GM12865 (cell line): ENCODE measurements around the gene M1AP.

ENCODE experiments used
- DNase-seq: peaks from one replicate; pipeline ENCODE4 v3.0.0; 2010; ENCODE audit warnings: low read depth
- H3K4me3 ChIP-seq: 2 replicates; pipeline ENCODE4 v1.5.1; 2011; ENCODE audit warnings: mild to moderate bottlenecking, low read depth, low read length, control low read depth
- TF ChIP-seq, protein P1 (sequence below): IDR thresholded peaks from 2 replicates; pipeline ENCODE4 v1.5.1; 2011; ENCODE audit warnings: low read length, control low read depth, low read depth, inconsistent platforms; ENCODE audit not compliant: insufficient read depth; ENCODE audit errors: missing control alignments

Gene M1AP

DNA sequence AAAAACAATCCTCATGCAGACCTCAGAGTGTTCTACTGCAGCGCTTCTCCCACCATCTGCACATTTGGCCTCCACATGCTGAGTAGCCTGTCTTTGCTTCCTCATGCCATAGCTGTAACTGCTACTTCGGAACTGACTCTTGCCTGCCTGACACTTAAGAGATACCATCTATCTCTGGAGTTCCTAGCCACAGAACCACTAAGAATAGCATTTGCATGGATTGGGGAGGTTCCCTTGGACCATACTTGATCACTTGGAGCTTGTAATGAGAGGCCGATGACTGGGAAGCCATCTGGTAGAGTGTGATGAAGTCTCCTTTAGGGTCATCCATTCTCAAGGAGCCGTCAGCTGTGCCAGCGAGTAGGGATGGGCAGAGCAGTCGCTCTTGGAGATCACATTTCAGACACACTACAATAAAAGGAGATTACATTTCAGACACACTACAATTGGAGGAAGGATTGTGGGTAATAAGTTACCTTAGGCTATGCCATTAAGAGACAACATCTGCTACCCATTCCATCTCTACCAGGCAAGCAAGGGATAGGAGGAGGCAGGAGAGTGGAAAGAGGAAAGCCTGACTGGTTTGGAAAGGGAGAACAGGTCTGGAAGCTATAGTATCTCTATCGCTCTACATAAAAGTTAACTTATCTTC is 71.8 kb downstream of the M1AP start:
- H3K4me3 ChIP-seq = no peak overlapping the region
- no peak for DNase-seq
- TF ChIP-seq, protein P1, sequence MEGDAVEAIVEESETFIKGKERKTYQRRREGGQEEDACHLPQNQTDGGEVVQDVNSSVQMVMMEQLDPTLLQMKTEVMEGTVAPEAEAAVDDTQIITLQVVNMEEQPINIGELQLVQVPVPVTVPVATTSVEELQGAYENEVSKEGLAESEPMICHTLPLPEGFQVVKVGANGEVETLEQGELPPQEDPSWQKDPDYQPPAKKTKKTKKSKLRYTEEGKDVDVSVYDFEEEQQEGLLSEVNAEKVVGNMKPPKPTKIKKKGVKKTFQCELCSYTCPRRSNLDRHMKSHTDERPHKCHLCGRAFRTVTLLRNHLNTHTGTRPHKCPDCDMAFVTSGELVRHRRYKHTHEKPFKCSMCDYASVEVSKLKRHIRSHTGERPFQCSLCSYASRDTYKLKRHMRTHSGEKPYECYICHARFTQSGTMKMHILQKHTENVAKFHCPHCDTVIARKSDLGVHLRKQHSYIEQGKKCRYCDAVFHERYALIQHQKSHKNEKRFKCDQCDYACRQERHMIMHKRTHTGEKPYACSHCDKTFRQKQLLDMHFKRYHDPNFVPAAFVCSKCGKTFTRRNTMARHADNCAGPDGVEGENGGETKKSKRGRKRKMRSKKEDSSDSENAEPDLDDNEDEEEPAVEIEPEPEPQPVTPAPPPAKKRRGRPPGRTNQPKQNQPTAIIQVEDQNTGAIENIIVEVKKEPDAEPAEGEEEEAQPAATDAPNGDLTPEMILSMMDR = no peak

DNA sequence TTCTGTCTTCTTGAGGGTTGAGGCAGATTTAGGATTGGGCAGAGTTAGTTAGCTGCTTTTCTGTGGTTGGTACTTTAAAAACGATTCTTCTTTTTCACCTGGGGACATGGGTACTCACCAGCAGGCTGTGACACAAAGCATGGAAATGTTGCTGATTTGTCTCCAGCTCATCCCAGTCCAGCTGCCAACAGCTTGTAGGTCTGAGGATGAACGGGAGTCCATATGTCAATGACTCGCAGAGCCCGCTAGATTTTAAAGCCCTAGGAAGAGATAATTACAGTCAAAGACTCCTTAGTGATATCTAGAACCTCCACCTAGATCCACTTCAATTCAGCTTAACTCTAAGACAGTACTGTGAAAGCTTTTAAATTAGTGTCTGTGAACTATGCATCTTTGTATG is 72.8 kb downstream of the M1AP start:
- DNase-seq = no peak
- TF ChIP-seq, protein P1 = no peak
- no peak overlapping the region for H3K4me3 ChIP-seq

DNA sequence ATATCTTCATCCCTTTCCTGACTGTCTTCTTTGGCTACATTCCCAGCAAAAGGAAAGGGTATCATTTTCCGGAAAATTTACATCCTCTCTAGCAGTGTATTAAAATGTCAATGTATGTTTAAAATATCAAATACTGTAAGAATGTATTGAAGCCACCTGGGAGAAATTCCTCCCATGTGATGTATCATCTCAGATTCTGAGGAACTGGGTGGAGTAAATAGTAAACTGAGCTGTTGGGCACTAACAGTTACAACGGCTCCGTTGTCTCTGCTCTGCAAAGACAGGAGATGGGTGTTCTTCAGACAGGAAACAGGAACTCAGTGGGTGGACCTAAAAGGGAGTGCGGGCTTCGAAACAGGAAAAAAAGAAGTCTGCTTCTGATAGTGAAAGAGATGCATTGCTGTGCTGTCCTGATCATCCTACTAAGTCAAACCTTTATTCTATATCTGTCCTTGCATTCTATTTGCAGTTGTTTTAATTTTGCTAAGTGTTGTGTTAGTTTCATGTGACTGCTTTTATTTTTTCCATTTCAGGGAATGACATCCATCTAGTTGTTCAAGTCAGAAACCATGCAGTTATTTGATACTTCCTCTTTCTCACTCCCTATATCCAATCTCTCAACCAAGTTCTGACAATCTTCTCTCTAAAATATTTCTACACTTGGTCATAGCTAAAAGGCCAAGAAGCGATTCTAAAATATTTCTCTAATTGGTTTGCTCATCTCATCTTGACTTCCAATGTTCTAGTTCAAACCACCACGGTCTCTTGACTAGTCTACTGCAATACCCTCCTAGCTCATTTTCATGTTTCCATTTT is 74.2 kb downstream of the M1AP start:
- TF ChIP-seq, protein P1 = no peak
- H3K4me3 ChIP-seq = peak overlapping the region; percentile 34
- peak; percentile 84 for DNase-seq

DNA sequence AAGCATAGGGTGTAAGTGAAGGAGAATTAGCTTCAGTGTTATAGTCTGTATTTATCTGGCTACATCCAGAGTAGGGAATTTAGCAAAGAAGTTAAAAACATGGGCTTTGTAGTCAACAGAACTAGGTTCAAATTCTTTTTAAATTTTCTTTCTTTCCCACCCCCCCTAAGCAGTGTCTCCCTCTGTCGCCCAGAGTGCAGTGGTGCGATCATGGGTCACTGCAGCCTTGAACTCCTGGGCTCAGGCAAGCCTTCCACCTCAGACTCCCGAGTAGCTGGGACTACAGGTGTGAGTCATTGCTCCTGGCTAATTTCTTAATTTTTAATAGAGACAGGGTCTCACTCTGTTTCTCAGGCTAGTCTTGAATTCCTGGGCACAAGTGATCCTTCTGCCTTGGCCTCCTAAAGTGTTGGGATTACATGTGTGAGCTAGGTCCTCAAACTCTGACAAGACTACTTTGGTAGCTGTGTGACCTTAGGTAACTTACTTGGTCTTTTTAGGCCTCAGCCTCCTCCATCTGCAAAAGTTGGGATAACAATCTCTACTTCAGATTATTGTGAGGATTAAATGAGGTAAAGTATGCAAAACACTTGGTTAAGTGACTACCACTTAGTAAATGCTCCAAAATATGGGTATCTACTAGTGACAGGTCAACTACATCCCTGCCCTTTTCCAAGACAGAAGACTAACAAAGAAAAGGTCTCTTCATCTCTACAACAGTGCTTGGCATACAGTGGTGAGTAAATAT is 75.8 kb downstream of the M1AP start:
- TF ChIP-seq, protein P1 = peak; percentile 40
- DNase-seq = peak; percentile 46
- H3K4me3 ChIP-seq = no peak overlapping the region

DNA sequence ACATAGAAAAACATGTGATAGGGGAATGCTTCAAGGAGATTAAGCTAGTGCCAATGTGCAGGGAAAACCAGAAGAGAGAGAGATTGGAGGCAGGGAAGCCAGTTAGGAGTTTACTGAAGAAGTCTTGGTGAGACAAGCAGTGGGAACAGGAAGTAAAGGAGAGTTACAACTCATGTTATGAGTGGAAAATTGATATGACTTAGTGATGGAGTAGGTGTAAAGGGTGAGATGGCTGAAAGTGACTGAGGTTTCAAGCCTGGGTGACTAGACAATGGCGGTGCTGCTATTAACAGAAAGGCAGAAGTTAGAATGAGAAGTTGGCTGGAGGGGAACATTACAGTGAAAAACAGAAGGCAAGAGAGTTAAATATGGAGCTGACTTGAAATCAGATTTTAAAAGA is 77.1 kb downstream of the M1AP start:
- TF ChIP-seq, protein P1 = no peak
- H3K4me3 ChIP-seq = no peak overlapping the region; the same call in 1 of the 2 replicates
- DNase-seq = peak; percentile 88

DNA sequence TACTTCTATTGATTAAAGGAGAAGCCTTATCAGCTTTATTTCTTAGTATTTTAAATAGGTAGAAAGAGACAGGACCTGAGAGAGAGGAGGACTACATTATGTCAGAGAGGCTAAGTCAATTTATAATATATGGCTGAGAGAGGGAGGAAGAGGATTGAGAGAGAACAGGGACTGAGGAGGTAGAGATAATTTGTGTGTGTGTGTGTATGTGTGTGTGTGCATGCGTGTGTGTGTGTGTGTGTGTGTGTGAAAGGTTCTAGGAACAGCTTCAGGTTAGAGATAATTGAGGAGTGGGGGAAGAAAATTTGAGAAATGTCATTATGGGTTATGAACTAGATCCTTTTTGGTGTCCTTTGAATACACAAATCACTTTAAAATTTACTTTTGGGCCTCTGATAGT is 78.4 kb downstream of the M1AP start:
- DNase-seq = no peak
- TF ChIP-seq, protein P1 = no peak

More for the DNA sequence above, 78.4 kb downstream of the M1AP start:
- no peak overlapping the region for H3K4me3 ChIP-seq
